GM19025 (cell line): ENCODE results near the gene SIX3.
A peak's percentile ranks its signal among the peaks of the same experiment; 100 is the strongest.

Experiments used
- ATAC-seq: cut with Tn5 transposase; IDR thresholded peaks from one replicate; pipeline ENCODE4 v1.9.1; 2021; ENCODE audit warnings: mild to moderate bottlenecking, low read depth, moderate library complexity; ENCODE audit not compliant: unreplicated experiment

Gene SIX3

DNA sequence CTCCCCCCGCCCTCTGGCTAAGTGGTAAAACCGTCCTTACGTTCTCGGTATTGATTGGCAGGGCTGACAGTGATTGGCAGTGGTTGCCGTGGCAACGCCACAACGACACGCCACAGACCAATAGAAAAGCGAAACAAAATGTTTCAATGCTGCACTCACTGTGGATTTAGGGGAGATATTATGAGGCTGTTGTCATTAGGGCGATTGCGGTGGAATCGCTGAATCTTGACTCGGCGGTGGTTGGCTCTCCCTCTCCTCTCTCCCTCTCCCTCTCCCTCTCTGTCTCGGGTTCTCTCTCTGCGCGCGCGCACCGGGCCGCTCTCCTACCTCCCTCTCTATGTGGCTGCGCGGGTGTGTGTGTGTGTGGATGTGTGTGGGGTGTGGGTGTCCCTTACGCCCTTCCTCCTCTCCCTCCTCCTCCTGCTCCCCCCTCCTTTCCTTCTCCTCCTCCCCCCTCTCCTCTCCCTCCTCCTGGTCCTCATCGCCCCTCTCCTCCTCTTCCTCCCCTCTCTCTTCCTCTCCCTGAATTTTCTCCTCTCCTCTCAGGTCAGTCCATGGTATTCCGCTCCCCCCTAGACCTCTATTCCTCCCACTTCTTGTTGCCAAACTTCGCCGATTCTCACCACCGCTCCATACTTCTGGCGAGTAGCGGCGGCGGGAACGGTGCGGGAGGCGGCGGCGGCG is at the start of gene SIX3:
Gene SIX3, plus strand, starts transcription at position 152 of the 684 bp plus-strand sequence. Its CDS starts 403 bp downstream, at position 555.
- peak; percentile 60 for ATAC-seq

DNA sequence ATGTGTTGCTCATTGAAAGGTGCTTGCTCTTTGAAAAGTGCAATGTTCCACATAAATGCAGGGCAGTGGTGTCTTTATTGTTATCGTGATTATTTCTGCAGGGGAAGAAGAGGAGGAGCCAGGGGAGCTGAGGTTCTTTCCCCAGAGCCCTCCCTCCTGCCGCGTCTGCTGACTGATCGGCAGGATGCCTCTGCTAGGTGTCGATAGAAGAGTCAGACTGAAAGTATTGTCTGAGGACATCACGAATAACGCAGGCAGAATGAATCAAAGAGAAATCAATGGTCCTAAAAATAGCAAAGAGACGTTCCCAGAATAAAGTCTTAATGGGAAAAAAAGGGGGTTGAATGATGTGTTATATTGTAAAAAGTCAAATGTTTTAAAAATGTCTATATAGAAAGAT is 47.4 kb upstream of the SIX3 start:
- peak; percentile 58 for ATAC-seq

- ATAC-seq, result no peak
These were observed 46.4 kb upstream of the SIX3 start for GRCh38 chr2:44895061-44895460.

DNA sequence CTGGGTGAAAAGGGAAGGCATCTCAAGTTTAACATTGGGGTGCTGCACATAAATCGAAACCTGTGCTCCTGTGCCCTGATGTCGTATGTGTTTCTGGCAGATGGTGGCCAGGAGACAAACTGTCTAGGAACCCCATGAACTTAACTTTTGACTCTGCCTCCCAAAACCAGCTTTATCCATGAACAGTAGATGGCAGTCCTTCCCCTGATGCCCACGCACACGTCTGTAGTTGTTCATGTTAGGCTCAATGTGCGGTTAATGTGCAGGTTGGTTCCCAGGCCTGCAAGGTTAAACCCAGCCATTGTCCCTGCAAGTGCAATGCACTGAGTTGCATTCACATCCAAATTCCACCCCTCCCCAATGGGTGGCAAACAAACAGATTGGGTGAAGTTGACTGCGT is 44.1 kb upstream of the SIX3 start:
- ATAC-seq, result no peak

DNA sequence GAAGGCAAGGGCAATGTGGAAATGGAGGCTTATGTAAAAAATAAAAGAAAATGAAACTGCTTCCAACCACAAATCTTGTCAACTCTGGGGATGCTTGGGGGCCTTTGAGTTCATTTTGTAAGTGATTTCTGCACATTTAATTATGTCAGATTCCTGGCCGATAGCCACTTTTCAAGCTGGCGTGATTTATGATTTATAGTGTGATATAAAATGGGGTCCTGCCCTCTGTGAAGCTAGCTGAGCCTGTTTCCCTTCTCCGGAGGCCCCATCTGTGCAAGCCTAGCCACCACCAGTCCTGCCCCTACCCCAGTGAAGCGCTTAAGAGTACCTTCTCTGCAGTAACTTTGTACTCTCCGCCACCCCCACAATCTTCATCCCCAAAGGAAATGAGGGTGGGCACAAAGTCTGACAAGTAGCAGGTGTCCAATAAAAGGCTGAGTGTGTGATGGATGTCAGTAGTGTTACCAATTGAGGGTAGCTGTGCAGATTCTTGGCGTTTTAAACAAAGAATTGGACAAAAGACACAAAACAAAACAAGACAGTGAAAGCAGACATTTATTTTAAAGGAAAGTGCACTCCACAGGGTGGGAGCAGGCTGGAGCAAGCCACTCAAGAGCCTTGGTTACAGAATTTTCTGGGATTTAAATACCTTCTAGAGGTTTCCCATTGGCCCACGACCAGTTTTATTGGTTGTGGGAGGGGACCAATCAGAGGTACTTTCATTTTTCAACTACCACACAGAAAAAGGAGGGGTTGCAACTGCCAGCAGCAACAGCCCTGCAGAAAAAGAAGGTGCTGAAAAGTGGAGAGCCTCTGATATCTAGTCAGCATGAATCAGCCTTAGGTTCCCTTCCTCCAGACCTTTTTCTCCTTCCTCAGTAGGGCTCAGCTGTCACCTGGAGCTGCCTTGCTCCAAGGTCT is 39.0 kb upstream of the SIX3 start:
- no peak for ATAC-seq

DNA sequence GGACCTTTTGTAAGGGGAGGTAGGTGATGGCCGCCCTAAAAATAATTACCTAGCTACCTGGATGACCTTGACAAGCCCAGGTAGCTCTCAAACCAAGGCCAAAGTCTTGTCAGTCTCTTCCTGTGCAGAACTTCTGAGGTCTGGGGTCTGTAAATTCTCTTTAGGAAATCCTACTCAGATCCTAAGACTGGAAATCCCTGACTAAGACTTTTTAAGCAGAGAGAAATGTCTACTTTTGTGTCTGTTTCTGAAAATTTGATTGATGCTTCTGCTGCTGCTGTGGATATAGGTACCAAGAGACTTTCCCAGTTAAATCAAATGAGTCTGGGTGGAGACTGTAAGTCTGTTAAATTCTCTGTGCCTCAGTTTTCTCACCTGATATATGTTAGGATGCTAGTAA is 36.9 kb upstream of the SIX3 start:
- ATAC-seq, result no peak

DNA sequence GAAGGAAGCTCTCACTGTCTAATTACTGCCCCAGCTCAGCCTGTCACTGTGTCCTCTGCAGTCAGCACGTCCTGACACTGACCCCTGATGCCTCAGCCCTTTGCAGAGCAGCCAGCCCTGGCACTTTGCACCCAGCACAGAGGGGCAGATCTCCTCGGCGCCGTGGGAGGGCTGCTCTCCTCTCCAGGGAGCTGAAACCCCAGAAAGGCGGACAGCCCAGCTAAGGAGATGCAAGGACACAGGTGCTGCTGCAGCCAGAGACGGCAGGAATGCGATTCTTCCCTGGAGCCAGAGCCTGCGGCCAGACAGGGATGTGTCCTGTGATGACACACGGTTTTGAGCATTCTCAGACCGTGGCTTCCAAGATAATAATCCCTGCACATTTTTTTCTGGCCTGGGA is 34.5 kb upstream of the SIX3 start:
- ATAC-seq, result no peak

GRCh38 chr2:44909831-44910230 is 31.7 kb upstream of the SIX3 start:
- ATAC-seq, result no peak

DNA sequence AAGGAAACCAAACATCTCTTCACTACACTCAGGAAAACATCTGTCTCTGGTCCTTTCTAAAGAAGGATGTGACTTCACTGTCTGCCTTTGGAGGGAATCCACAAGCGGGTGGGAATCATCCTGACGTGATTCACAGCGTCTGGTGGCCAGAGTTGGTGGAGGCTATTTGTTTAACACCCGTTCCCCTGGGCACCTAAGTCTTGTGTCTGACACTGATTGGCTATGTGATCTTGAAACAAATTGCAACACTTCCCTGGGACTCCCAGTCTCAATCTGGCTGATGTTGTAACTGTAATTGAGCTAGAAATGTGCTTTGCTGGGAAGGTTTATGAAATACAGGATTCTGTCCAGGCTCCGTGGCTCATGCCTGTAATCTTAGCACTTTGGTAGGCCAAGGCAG is 28.8 kb upstream of the SIX3 start:
- no peak for ATAC-seq

DNA sequence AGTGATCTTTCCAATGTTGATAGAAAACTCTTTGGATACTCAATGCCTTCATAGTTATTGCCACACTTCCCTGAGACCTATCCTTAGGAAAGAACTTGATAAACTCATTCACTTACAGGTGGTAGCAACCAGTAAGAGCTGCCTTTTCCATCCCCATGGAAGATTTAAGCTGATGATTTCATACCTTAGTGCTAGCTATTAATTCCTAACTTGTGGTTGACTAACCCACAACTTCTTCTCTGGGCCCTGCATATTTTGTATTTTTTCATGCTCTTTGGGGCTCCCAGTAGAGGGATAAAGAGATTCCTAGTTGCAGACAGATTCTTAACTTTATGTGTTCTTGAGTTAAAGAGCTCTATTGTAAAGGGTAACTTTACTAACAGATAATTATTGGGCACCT is 25.2 kb upstream of the SIX3 start:
- no peak for ATAC-seq

DNA sequence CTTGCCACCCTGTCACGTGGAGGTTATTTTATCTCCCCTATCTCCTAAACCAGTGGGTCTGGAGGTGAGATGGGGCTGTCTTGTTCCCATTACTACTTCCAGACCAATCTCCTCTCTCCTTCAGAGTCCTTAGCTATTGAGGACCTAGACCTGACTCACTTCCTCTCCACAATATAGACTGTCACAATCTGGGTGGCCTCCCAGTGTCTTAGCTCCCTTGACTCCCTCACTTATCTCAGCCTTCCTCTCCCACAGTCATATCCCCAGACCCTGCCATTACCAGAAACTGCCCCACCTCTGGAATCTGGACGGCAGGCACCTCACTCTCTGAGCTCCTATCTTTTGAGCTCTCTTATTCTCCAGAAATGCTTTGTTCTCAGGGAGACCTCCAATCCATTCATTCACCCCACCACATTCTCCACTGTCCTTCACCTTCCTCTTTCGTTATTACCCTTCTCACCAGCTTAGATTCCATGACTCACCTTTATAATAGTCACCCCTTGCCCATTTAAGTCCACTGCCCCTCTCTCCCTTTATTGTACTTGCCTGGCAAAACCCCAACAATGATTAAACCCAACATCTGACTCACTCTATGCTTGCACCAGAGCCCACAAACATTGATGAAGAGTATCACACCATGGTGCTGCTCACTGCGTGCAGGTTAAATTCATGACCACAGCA is 23.3 kb upstream of the SIX3 start:
- ATAC-seq, result no peak

GRCh38 chr2:44920751-44921150 is 20.8 kb upstream of the SIX3 start:
- ATAC-seq, result no peak

DNA sequence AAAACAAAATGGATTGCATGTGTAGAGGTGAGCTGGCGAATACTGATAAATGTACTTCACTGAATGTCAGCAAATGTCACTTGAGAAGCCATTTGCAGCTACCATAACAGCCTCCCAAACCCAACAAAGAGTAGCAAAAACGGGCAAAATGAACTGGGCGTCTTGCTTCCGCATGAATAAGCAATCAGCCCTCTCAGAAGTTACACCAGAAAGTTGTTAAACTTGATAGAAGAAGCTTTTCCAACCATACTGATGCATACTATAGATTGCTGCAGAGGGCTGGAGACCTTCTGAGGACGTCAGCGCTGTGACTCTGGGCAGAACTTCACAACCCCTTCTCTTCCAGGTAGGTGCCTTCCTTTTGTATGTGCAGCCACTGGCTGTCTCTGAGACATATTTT is 18.7 kb upstream of the SIX3 start:
- no peak for ATAC-seq

DNA sequence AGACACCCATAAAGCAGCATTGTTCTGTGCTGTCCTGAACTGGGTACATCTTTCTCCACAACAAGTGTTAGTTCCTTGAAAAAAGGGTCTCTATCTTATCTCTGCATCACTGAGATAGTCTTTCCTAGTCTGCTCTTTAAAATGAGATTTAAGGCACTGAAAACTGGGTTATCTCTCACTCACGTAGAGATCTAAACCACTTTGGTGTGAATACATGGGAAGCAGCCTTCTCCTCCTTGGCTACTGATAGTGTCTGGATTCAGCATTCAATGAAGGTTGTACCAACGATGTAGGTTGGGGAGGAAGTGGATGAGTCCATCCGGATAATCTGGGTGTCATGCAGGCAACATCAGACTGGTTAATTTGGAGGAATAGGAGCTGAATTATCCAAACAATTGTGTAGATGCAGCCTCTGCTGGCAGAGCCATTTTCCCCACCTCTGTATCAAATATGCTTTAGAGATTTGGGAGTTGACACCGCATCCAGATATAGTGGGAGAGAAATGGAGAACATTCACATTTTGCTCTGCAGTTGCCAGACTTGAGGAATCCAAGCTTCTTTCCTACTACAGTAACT is 15.9 kb upstream of the SIX3 start:
- no peak for ATAC-seq

DNA sequence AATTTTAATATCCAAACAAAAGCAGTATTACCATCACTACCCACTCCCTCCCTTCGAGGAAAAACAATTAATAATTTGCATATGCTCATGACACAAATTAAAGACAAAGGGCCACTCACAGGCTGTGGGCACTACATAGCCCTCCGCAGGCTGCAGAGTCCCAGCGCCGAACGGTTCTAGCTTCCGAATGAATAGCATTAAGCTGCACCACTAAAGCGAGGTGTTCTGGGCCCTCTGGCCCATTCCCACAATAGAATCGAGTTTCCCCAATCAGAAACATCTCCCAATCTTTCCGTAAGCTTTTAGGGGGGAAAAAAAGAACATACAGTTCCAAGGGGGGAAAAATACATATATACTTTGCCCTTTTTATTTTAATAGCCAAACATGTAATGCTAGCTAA is 14.5 kb upstream of the SIX3 start:
- ATAC-seq, result no peak

- no peak for ATAC-seq
These were observed 13.5 kb upstream of the SIX3 start for GRCh38 chr2:44927985-44928482.

DNA sequence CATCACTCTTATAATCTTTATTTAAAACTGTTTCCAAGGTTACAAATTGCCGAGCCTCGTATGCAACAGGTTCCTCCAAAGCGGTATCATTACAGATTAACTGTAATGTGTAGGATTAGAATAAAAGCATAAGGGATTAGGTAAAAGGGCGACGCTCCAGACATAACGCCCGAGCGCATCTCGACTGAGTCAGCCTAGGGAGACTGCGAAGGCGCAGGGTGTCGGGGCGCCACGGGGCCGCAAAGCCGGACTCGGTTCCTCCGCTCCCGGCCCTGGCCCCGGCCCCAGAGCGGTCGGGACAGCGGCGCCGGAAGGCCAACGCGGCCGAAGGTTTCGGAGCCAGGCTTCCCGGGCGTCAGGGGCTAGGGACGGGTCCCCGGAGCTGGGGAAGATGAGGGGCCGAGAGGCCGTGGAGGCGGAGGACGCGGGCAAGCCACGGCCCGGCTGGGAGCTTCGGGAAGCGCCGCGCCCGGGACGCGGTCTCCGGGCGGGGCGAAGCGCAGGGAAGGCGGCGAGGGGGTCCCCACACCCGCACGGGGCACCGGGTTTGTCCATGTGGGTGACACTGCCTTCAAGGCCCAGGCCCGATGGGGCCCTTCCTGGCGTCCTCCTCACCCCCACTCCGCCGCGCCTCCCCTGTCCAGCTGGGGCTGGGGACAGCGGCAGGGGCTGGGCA is 12.9 kb upstream of the SIX3 start:
- no peak for ATAC-seq

- no peak for ATAC-seq
These were observed 12.3 kb upstream of the SIX3 start for GRCh38 chr2:44929159-44929734.

DNA sequence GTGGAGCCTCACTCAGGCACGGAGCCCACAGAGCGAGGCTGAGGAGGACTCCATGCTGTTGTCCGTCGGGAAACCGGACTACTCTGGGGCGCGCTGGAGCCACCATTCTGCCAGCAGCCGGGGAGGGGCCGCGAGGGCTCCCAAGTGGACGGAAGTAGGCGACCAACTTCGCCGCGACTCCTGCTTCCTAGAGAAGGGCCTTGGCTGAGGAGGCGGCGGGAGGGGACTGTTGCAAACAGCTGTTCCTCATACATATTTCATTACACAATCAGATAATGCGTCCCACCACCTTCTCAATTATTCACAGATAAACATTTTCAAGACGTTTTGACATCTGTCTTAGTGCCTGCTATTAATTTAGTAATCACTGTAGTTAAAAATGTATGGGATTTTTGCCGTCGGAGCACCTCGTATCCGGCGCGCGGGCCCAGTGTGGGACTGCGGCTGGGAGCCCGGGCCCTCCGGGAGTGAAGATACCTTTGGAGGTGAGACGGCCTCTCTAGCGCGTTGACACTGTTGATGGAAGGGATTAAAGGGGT is 11.7 kb upstream of the SIX3 start:
- no peak for ATAC-seq
